ENCODE results near the gene TRPC6.

GRCh38 chr11:101442936-101443521 is 140.8 kb downstream of the TRPC6 start:
- TF ChIP-seq CTCF (IDR thresholded peaks at IDR 0.05; ENCODE audit: borderline replicate concordance, extremely low read depth, low read length, poor library complexity, severe bottlenecking) (no peak), EZH2 (IDR thresholded peaks at IDR 0.05; ENCODE audit: borderline replicate concordance, low read depth, low read length, severe bottlenecking) (no peak)

Data from DND-41 (cell line).